H9 (cell line): Measurements from ENCODE around the gene TMEM151A. TPM values are rescaled to one million over a fixed set of nuclear protein-coding genes. Genes with fewer than 3 reads are reported as not detected.

ENCODE experiments used
- DNase-seq: peaks from one replicate; pipeline ENCODE4 v3.0.0-alpha.2; 2017
- H2AFZ ChIP-seq: one replicate; pipeline ENCODE4 v1.6.1; 2013; ENCODE audit warnings: mild to moderate bottlenecking, low read length, control low read depth, moderate library complexity
- H2AK5ac ChIP-seq: 2 replicates; pipeline ENCODE4 v1.6.1; 2013; ENCODE audit warnings: low read length, control low read depth, mixed read lengths; ENCODE audit not compliant: insufficient read length
- H2BK120ac ChIP-seq: one replicate; pipeline ENCODE4 v1.6.1; 2013; ENCODE audit warnings: low read depth, mild to moderate bottlenecking, low read length, control low read depth, inconsistent platforms; ENCODE audit not compliant: poor library complexity, severe bottlenecking
- H2BK12ac ChIP-seq: 2 replicates; pipeline ENCODE4 v1.6.1; 2013; ENCODE audit warnings: low read length, control low read depth, mixed read lengths, low read depth; ENCODE audit not compliant: insufficient read length
- H2BK15ac ChIP-seq: 2 replicates; pipeline ENCODE4 v1.6.1; 2013; ENCODE audit warnings: low read depth, low read length, control low read depth
- H2BK20ac ChIP-seq: one replicate; pipeline ENCODE4 v1.6.1; 2013; ENCODE audit warnings: low read depth, mild to moderate bottlenecking, low read length, control low read depth, inconsistent platforms; ENCODE audit not compliant: poor library complexity, severe bottlenecking
- H2BK5ac ChIP-seq: 2 replicates; pipeline ENCODE4 v1.6.1; 2013; ENCODE audit warnings: low read length, control low read depth, mixed read lengths; ENCODE audit not compliant: insufficient read length
- H3K14ac ChIP-seq: 2 replicates; pipeline ENCODE4 v1.6.1; 2013; ENCODE audit warnings: low read length, control low read depth; ENCODE audit not compliant: insufficient read depth
- H3K18ac ChIP-seq: 2 replicates; pipeline ENCODE4 v1.6.1; 2013; ENCODE audit warnings: low read depth, mild to moderate bottlenecking, mixed read lengths, low read length, control low read depth; ENCODE audit not compliant: insufficient read length
- H3K23ac ChIP-seq: 2 replicates; pipeline ENCODE4 v1.6.1; 2013; ENCODE audit warnings: low read length, control low read depth, mixed read lengths, low read depth; ENCODE audit not compliant: insufficient read length
- H3K23me2 ChIP-seq: 2 replicates; pipeline ENCODE4 v1.6.1; 2013; ENCODE audit warnings: low read depth, mild to moderate bottlenecking, mixed read lengths, low read length, control low read depth; ENCODE audit not compliant: insufficient read length, poor library complexity, severe bottlenecking
- H3K27ac ChIP-seq: 2 replicates; pipeline ENCODE4 v1.5.1; 2013; ENCODE audit warnings: low read length, control low read depth, mixed read lengths, low read depth; ENCODE audit not compliant: insufficient read length
- H3K27me3 ChIP-seq: 2 replicates; pipeline ENCODE4 v1.6.1; 2013; ENCODE audit warnings: low read length, control low read depth, inconsistent platforms; ENCODE audit not compliant: insufficient read depth
- H3K4ac ChIP-seq: 2 replicates; pipeline ENCODE4 v1.6.1; 2013; ENCODE audit warnings: low read depth, mild to moderate bottlenecking, control low read depth, inconsistent platforms, low read length, moderate library complexity
- H3K4me1 ChIP-seq: 2 replicates; pipeline ENCODE4 v1.6.1; 2013; ENCODE audit warnings: low read length, control low read depth, inconsistent platforms; ENCODE audit not compliant: insufficient read depth
- H3K4me2 ChIP-seq: 2 replicates; pipeline ENCODE4 v1.6.1; 2013; ENCODE audit warnings: low read length, control low read depth, mixed read lengths; ENCODE audit not compliant: insufficient read length, insufficient read depth
- H3K56ac ChIP-seq: 2 replicates; pipeline ENCODE4 v1.6.1; 2013; ENCODE audit warnings: low read depth, mild to moderate bottlenecking, mixed read lengths, low read length, control low read depth; ENCODE audit not compliant: insufficient read length
- H3K79me1 ChIP-seq: 2 replicates; pipeline ENCODE4 v1.6.1; 2013; ENCODE audit warnings: low read depth, mild to moderate bottlenecking, moderate library complexity, low read length, control low read depth, inconsistent platforms; ENCODE audit not compliant: insufficient read depth, poor library complexity, severe bottlenecking
- H3K79me2 ChIP-seq: 2 replicates; pipeline ENCODE4 v1.6.1; 2013; ENCODE audit warnings: low read length, control low read depth, inconsistent platforms; ENCODE audit not compliant: insufficient read depth
- H3K9ac ChIP-seq: 2 replicates; pipeline ENCODE4 v1.6.1; 2013; ENCODE audit warnings: low read length, control low read depth, mixed read lengths; ENCODE audit not compliant: insufficient read length; ENCODE audit errors: extremely low read depth
- H3K9me3 ChIP-seq: one replicate; pipeline ENCODE4 v1.6.1; 2013; ENCODE audit warnings: low read depth, low read length, inconsistent platforms; ENCODE audit not compliant: control insufficient read depth
- H3T11ph ChIP-seq: one replicate; pipeline ENCODE4 v1.6.1; 2013; ENCODE audit warnings: mild to moderate bottlenecking, low read length, control low read depth, inconsistent platforms
- H4K20me1 ChIP-seq: one replicate; pipeline ENCODE4 v1.6.1; 2013; ENCODE audit not compliant: control insufficient read depth, insufficient read length, insufficient read depth
- H4K5ac ChIP-seq: 2 replicates; pipeline ENCODE4 v1.6.1; 2013; ENCODE audit warnings: low read depth, mild to moderate bottlenecking, mixed read lengths, low read length, control low read depth; ENCODE audit not compliant: insufficient read length
- H4K8ac ChIP-seq: replicated peaks from 2 replicates; pipeline ENCODE4 v1.6.1; 2013; ENCODE audit warnings: low read length, control low read depth, mixed read lengths, low read depth; ENCODE audit not compliant: insufficient read length
- H4K91ac ChIP-seq: 2 replicates; pipeline ENCODE4 v1.6.1; 2013; ENCODE audit warnings: low read depth, mild to moderate bottlenecking, moderate library complexity, mixed read lengths, low read length, control low read depth; ENCODE audit not compliant: insufficient read length
- H3K27ac Mint-ChIP-seq, 3 experiments: 2 replicates in 2 of 3; 3 replicates in 1 of 3; pipeline ENCODE4 v1.8.0; 2020 to 2021; ENCODE audit warnings: mixed read lengths in 3 of 3, mild to moderate bottlenecking in 1 of 3, moderate library complexity in 1 of 3
- H3K27me3 Mint-ChIP-seq: 2 replicates; pipeline ENCODE4 v1.8.0; 2021; ENCODE audit warnings: low read depth, mild to moderate bottlenecking, moderate library complexity, mixed read lengths
- H3K36me3 Mint-ChIP-seq, 3 experiments: 2 replicates in 2 of 3; 3 replicates in 1 of 3; pipeline ENCODE4 v1.8.0; 2020 to 2021; ENCODE audit warnings: low read depth in 3 of 3, mixed read lengths in 3 of 3; ENCODE audit not compliant: insufficient read depth in 1 of 3
- H3K4me1 Mint-ChIP-seq, 2 experiments: 2 replicates each; pipeline ENCODE4 v1.8.0; 2020; ENCODE audit warnings: mixed read lengths in 2 of 2
- H3K4me3 Mint-ChIP-seq, 2 experiments: 2 replicates in 1 of 2; 3 replicates in 1 of 2; pipeline ENCODE4 v1.8.0; 2020 to 2021; ENCODE audit warnings: mild to moderate bottlenecking in 2 of 2, mixed read lengths in 2 of 2, moderate library complexity in 1 of 2
- H3K9me3 Mint-ChIP-seq, 2 experiments: 2 replicates in 1 of 2; 3 replicates in 1 of 2; pipeline ENCODE4 v1.8.0; 2020; ENCODE audit warnings: mild to moderate bottlenecking in 2 of 2, mixed read lengths in 2 of 2, moderate library complexity in 1 of 2
- CTCF ChIP-seq: fragments of 200-600 bp; sonication (generic); conservative IDR thresholded peaks from 3 replicates; pipeline ENCODE4 v1.8.0; 2021; ENCODE audit warnings: antibody characterized with exemption, mild to moderate bottlenecking
- WGBS: extraction: QIAGEN DNeasy Blood & Tissue Kit; methylation state at CpG from one replicate; pipeline ENCODE4 v1.1.7; 2013; ENCODE audit warnings: missing lambda C conversion rate, low lambda C conversion rate, mixed read lengths; ENCODE audit not compliant: insufficient read length; ENCODE audit errors: extremely low coverage; 5-methylcytosine and 5-hydroxymethylcytosine counted together
- long read RNA-seq: library from polyadenylated mRNA; unstranded; transcript quantifications from one replicate; pipeline ENCODE4 v2.0.0, GENCODE V29; 2020
- total RNA-seq: library from RNA; stranded (reverse); gene quantifications from 2 replicates; pipeline ENCODE4 v1.2.1, GENCODE V29; 2021

Gene TMEM151A
- 1.2 and 1.4 TPM in 2 replicates for total RNA-seq
- long read RNA-seq, partial matches to known transcripts = 0 of 1 reads
- long read RNA-seq, other reads (novel, unspliced or antisense) = 0 of 1 reads

- Histone ChIP-seq H3K18ac (no peak within 1 kb of the TSS), H2AK5ac (no peak within 1 kb of the TSS), H2BK20ac (no peak within 1 kb of the TSS), H4K20me1 (no peaks in the 10 kb centered on the region), H4K5ac (no peak within 1 kb of the TSS), H3K9ac (no peak within 1 kb of the TSS), H4K8ac (no peak within 1 kb of the TSS), H3K14ac (peak within 1 kb of the TSS; percentile 12; the same call in 1 of the 2 replicates), H3T11ph (no peak within 1 kb of the TSS), H2BK15ac (no peak within 1 kb of the TSS), H3K9me3 (no peaks in the 10 kb centered on the region), H4K91ac (no peak within 1 kb of the TSS), H3K23me2 (peaks cover 13% of the 10 kb centered on the region), H3K4me2 (peak within 1 kb of the TSS; percentile 3), H3K27ac (no peak within 1 kb of the TSS), H2BK12ac (no peak within 1 kb of the TSS), H3K4ac (no peak within 1 kb of the TSS), H2AFZ (no peak within 1 kb of the TSS), H3K56ac (no peak within 1 kb of the TSS), H2BK120ac (no peak within 1 kb of the TSS), H3K27me3 (peaks cover 8% of the 10 kb centered on the region; the same call in 1 of the 2 replicates), H2BK5ac (no peak within 1 kb of the TSS), H3K23ac (no peak within 1 kb of the TSS), H3K79me2 (peaks cover 1% of the 10 kb centered on the region; the same call in 1 of the 2 replicates), H3K79me1 (no peaks in the 10 kb centered on the region), H3K4me1 (peaks cover 6% of the 10 kb centered on the region)
- no peaks in the 10 kb centered on the region; a peak in 1 of 5 replicates for H3K9me3 Mint-ChIP-seq
- peaks cover 0 to 2% (median 0%) of the 10 kb centered on the region in 3 experiments; a peak in 3 of 7 replicates for H3K36me3 Mint-ChIP-seq
- no peak within 1 kb of the TSS for H3K27ac Mint-ChIP-seq
- DNase-seq = no peak
- no CpG with 5 or more reads among the region's 95 CpGs for WGBS
- peak within 1 kb of the TSS; percentile 86 to 91 for H3K4me3 Mint-ChIP-seq
- TF ChIP-seq CTCF = no peak
- peaks cover 39% of the 10 kb centered on the region for H3K27me3 Mint-ChIP-seq
- peaks cover 18 to 29% of the 10 kb centered on the region in 2 experiments for H3K4me1 Mint-ChIP-seq
These were observed at the start of gene TMEM151A for GRCh38 chr11:66291706-66292542. TMEM151A (plus strand) TSS chr11:66291894; CDS start chr11:66292014, 120 bp downstream.
